ENCODE data around the gene KDM2B. TPM values are rescaled to one million over a fixed set of nuclear protein-coding genes. Genes with fewer than 3 reads are reported as not detected.

KDM2B gene
- polyA plus RNA-seq, 1 donor from 2014 or later, result 85.5 TPM

DNA sequence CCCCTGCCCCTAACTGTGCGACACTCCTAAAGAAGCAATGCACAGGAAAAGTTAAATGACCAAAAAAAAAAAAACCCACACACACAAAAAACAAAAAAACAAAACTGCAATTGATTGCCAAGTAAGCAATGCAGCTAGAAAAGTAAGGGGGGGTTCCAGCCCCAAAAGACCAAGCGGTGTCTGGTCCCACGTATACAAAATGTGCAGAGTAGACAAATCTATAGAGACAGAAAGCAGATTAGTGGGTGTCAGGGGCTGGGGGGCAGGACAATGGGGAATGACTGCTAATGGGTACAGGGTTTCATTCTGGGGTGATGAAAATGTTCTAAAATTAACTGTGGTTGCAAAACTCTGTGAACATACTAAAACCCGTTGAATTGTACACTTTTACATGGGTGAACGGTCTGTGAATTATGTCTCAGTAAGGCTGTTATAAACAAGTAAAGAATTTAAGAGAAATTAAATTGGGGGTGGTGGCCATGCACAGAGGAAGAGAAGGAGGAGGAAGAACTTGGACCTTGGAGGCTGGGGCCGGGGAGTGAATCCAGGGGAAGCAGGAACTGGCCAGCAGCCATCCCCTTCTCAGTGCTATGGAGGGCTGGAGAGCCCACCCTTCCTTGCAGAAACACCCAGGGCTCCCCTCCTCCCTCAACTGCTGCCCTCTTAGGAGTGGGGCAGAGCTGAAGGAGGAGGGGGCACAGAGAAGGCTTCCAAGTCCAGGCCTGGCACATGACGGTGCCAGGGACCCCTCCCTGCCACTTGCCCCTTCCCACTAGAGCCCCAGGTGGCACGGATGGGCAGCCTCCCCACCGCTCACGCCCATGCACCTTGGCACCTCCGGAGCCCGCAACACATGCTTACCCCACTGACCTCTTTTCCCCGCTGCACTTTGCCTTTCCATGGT is 45.4 kb downstream of the KDM2B start:
- TF ChIP-seq TAF1 (IDR thresholded peaks at IDR 0.05; ENCODE audit: low read depth) (no peak), MXI1 (conservative IDR thresholded peaks at IDR 0.05; ENCODE audit: poor library complexity, severe bottlenecking) (no peak), REST (IDR thresholded peaks at IDR 0.05; ENCODE audit: borderline replicate concordance) (no peak), RAD21 (conservative IDR thresholded peaks at IDR 0.05) (no peak), CTCF (IDR thresholded peaks at IDR 0.05; ENCODE audit: poor library complexity, severe bottlenecking) (no peak), EP300 (conservative IDR thresholded peaks at IDR 0.05; ENCODE audit: poor library complexity, severe bottlenecking) (no peak), SMC3 (conservative IDR thresholded peaks at IDR 0.05; ENCODE audit: poor library complexity) (no peak), POLR2AphosphoS5 (IDR thresholded peaks at IDR 0.05) (no peak), EZH2 (IDR thresholded peaks at IDR 0.05; ENCODE audit: borderline replicate concordance, insufficient read depth, low read length, poor library complexity, severe bottlenecking) (no peak)
- H3K79me2 ChIP-seq (replicated peaks; ENCODE audit: insufficient read depth, low read length), result no peaks in the 10 kb centered on the region
- no peaks in the 10 kb centered on the region for H3F3A ChIP-seq (ENCODE audit: insufficient read depth, low read length, poor library complexity, severe bottlenecking)
- H3K27me3 ChIP-seq (ENCODE audit: insufficient read depth, low read depth, low read length), result peaks cover 4% of the 10 kb centered on the region
- H2AFZ ChIP-seq (ENCODE audit: low read depth, low read length), result peak overlapping the region; percentile 35
- peak overlapping the region; percentile 80 for H3K27ac ChIP-seq (ENCODE audit: low read length)
- H3K9ac ChIP-seq (ENCODE audit: low read length), result peak overlapping the region; percentile 66
- no peaks in the 10 kb centered on the region for H3K9me2 ChIP-seq (ENCODE audit: insufficient read depth, low read length)
- peak overlapping the region; percentile 70 for H3K4me3 ChIP-seq (ENCODE audit: low read length)
- H4K20me1 ChIP-seq (ENCODE audit: insufficient read depth), result no peaks in the 10 kb centered on the region
- no peaks in the 10 kb centered on the region for H3K36me3 ChIP-seq (ENCODE audit: insufficient read depth, low read length)
- H3K9me3 ChIP-seq (ENCODE audit: low read length), result no peaks in the 10 kb centered on the region
- peak overlapping the region; percentile 66 for H3K4me2 ChIP-seq (ENCODE audit: low read length)

DNA sequence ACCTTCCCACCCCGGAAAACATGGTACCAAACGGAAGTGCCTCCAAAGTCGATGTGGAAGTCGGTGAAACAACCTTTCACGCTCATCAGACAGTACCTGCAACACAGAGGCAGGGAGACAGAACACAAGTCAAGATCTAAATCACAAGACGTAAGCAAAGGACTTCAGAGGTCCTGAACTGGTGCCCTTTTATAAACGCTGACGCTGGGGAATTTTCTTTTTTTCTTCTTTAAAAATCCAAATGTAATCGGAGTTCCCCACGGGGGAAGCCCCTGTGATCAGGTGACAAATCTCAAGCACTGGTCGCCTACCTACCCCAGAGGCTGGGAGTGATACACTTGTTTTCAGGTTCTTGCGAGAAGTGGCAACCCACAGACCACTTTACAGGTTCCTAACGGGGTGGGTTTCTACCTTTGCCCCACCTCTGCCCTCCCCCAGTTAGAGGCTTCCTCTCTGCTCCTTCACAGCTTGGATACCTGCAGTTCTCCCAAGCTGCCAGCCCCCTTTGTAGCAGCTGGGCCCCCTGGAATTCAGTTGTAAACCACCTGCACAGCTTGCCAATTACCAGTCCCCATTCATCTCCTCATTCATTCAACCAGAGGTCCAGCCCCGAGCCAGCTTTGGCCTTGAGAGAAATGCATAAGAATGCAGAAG is 46.2 kb downstream of the KDM2B start:
- Histone ChIP-seq H3K27me3 (ENCODE audit: insufficient read depth, low read depth, low read length) (peaks cover 4% of the 10 kb centered on the region), H3K79me2 (replicated peaks; ENCODE audit: insufficient read depth, low read length) (no peaks in the 10 kb centered on the region), H3F3A (ENCODE audit: insufficient read depth, low read length, poor library complexity, severe bottlenecking) (no peaks in the 10 kb centered on the region), H2AFZ (ENCODE audit: low read depth, low read length) (no peak overlapping the region), H4K20me1 (ENCODE audit: insufficient read depth) (no peaks in the 10 kb centered on the region), H3K4me2 (ENCODE audit: low read length) (peak overlapping the region; percentile 66), H3K27ac (ENCODE audit: low read length) (no peak overlapping the region), H3K36me3 (ENCODE audit: insufficient read depth, low read length) (no peaks in the 10 kb centered on the region), H3K4me3 (ENCODE audit: low read length) (no peak overlapping the region), H3K9ac (ENCODE audit: low read length) (peak overlapping the region; percentile 7), H3K9me2 (ENCODE audit: insufficient read depth, low read length) (no peaks in the 10 kb centered on the region), H3K9me3 (ENCODE audit: low read length) (no peaks in the 10 kb centered on the region)
- no peak for TF ChIP-seq REST (IDR thresholded peaks at IDR 0.05; ENCODE audit: borderline replicate concordance)
- TF ChIP-seq TAF1 (IDR thresholded peaks at IDR 0.05; ENCODE audit: low read depth), result no peak
- no peak for TF ChIP-seq CTCF (IDR thresholded peaks at IDR 0.05; ENCODE audit: poor library complexity, severe bottlenecking)
- TF ChIP-seq EZH2 (IDR thresholded peaks at IDR 0.05; ENCODE audit: borderline replicate concordance, insufficient read depth, low read length, poor library complexity, severe bottlenecking), result no peak
